ENCODE measurements around the gene DTX4. TPM values are rescaled to one million over a fixed set of nuclear protein-coding genes. Genes with fewer than 3 reads are reported as not detected.

The DTX4 gene
- total RNA-seq, 1 donor from 2014 or later, result 139 TPM

DNA sequence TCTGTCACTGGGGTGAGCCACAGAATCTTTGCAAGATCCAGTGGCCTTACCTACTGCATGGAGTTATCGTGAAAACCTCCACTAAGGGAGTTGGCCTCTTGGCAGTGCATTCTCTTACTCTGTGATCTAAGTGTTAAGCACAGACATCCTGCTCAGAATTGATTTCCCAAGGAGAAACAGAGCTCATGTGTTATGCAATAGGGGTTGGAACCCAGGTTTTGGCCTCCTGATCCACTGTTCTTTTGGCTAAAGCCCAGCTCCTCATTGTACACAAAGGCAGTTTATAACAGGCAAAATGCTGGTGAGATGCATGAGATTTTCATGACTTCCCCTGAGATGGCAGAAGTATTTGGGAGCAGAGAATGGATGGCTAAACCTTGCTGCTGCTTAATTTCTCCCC, 11.8 kb downstream of the DTX4 start:
- H3K9me3 Mint-ChIP-seq, result peaks cover 3% of the 10 kb centered on the region

DNA sequence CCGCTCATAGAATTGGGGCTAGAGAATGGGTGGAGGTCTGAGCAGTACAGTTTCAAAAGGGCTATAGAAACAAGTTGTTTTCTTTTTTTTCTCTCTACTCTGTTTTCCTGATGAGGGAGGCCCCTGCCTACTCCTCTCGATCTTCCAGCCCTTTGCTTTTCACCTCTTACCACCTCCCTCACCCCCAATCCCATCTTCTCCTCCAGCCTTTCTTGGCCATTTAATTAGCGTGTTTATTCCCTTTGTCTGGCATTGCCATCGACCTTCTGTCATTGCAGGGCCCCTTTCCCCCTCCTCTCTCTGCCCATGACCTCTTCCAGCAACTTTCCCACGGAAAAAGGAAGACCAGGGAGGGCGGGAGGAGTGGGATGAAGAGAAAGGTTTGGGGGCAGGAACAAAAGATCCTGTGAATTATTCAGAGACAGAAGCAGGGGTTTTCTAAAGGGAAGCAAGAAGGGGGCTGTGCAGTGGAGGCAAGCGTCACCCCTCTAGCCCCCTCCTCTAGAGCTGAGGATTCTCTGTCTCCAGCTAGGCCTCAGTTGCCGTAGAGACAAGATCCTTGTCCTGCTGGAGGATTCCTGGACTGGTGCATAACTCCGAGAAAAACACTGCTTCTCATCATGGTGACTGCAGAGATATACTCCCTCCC, 12.9 kb downstream of the DTX4 start:
- H3K36me3 Mint-ChIP-seq (ENCODE audit: low read depth), result peaks cover 40% of the 10 kb centered on the region
- peak overlapping the region; percentile 93 for H3K27ac Mint-ChIP-seq (ENCODE audit: unreplicated experiment)
- peaks cover 3% of the 10 kb centered on the region for H3K27me3 Mint-ChIP-seq (ENCODE audit: low read depth)
- H3K4me1 Mint-ChIP-seq, result peaks cover 90% of the 10 kb centered on the region
- no peaks in the 10 kb centered on the region for H3K9me3 Mint-ChIP-seq
- peak; percentile 53 for DNase-seq (ENCODE audit: low read depth, low spot score)
- peak overlapping the region; percentile 80 for H3K4me3 Mint-ChIP-seq
- TF ChIP-seq, protein P1, sequence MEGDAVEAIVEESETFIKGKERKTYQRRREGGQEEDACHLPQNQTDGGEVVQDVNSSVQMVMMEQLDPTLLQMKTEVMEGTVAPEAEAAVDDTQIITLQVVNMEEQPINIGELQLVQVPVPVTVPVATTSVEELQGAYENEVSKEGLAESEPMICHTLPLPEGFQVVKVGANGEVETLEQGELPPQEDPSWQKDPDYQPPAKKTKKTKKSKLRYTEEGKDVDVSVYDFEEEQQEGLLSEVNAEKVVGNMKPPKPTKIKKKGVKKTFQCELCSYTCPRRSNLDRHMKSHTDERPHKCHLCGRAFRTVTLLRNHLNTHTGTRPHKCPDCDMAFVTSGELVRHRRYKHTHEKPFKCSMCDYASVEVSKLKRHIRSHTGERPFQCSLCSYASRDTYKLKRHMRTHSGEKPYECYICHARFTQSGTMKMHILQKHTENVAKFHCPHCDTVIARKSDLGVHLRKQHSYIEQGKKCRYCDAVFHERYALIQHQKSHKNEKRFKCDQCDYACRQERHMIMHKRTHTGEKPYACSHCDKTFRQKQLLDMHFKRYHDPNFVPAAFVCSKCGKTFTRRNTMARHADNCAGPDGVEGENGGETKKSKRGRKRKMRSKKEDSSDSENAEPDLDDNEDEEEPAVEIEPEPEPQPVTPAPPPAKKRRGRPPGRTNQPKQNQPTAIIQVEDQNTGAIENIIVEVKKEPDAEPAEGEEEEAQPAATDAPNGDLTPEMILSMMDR (conservative IDR thresholded peaks at IDR 0.05), result no peak

More for the DNA sequence above, 11.8 kb downstream of the DTX4 start:
- TF ChIP-seq, protein P1 (conservative IDR thresholded peaks at IDR 0.05), result no peak
- H3K27ac Mint-ChIP-seq (ENCODE audit: unreplicated experiment), result no peak overlapping the region
- no peak for DNase-seq (ENCODE audit: low read depth, low spot score)
- peaks cover 3% of the 10 kb centered on the region for H3K27me3 Mint-ChIP-seq (ENCODE audit: low read depth)
- H3K36me3 Mint-ChIP-seq (ENCODE audit: low read depth), result peaks cover 39% of the 10 kb centered on the region
- peaks cover 96% of the 10 kb centered on the region for H3K4me1 Mint-ChIP-seq
- H3K4me3 Mint-ChIP-seq, result peak overlapping the region; percentile 80

DNA sequence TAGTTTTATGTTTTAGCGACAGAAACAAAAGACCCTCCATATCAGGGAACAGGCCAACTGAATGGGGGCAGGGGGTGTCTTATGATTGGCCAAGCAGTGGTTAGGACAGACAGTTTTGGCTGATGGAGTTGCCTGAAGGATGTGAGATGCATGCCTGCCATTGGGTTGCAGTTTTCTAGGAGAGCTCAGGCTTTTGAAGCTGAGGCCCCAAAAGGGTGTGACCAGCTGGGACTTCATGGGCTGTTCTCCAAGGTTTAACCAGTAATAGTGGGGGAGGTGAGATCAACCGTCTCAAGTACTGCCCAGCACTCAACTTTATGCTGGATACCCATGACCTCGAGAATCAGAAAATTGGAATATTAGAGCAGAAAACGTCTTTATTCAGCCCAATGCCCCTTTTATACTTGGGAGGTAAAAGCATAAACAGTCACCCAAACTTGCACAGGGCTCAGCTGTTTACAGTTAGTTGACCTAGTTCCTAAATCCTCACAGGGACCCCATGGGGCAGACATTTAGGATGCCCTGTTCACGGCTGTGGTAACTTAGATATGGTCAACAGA, 13.5 kb downstream of the DTX4 start:
- Mint-ChIP-seq H3K36me3 (ENCODE audit: low read depth) (peaks cover 34% of the 10 kb centered on the region), H3K27me3 (ENCODE audit: low read depth) (peaks cover 3% of the 10 kb centered on the region), H3K9me3 (no peaks in the 10 kb centered on the region), H3K4me3 (peak overlapping the region; percentile 80), H3K4me1 (peaks cover 83% of the 10 kb centered on the region), H3K27ac (ENCODE audit: unreplicated experiment) (peak overlapping the region; percentile 93)
- no peak for DNase-seq (ENCODE audit: low read depth, low spot score)
- TF ChIP-seq, protein P1 (conservative IDR thresholded peaks at IDR 0.05), result no peak

DNA sequence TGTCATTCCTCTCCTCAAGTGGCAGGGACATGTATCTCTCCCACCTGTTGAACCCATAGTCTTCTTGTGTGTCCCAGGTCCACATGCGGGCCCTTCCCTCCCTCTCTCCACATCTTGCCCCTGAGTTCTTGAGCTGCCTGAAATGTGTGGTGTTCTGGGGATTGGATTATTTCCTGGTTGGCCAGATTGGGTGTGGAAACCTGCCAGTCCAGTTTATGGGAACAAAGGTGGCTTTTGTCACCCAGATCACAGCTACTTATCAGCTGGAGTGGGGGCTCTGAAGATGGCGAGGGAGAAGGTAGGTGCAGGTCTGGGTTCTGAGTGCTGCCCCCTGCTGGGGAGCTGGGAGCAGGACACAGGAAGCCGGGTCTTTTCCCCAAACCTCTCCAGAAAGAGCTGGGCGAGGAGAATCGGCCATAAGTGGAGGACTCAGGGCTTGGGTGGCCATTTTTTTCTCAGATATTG, 14.2 kb downstream of the DTX4 start:
- Mint-ChIP-seq H3K9me3 (no peaks in the 10 kb centered on the region), H3K4me1 (peaks cover 76% of the 10 kb centered on the region), H3K4me3 (peak overlapping the region; percentile 51), H3K27me3 (ENCODE audit: low read depth) (peaks cover 3% of the 10 kb centered on the region), H3K36me3 (ENCODE audit: low read depth) (peaks cover 36% of the 10 kb centered on the region), H3K27ac (ENCODE audit: unreplicated experiment) (peak overlapping the region; percentile 90)
- peak; percentile 62 for DNase-seq (ENCODE audit: low read depth, low spot score)
- TF ChIP-seq, protein P1 (conservative IDR thresholded peaks at IDR 0.05), result peak; percentile 86

DNA sequence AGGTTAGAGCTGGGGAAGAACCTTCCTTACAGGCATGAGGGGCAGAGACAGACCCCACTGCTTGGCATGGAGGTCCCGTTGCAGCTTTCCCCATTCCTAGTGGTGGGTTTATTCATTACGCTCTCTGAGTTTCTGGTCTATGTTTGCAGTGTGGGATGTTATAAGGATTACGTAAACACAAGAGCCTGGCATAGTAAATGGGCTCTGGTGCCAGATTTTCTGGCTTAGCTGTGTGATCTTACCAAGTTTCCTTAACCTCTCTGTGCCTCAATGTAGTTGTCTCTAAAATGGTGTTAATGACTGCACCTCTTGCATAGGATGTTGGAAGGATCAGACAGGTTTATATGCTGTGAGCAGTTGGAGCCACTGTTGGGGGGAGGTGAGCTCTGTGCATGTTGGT, 15.1 kb downstream of the DTX4 start:
- TF ChIP-seq, protein P1 (conservative IDR thresholded peaks at IDR 0.05), result no peak
- Mint-ChIP-seq H3K36me3 (ENCODE audit: low read depth) (peaks cover 33% of the 10 kb centered on the region), H3K4me1 (peaks cover 68% of the 10 kb centered on the region), H3K9me3 (no peaks in the 10 kb centered on the region), H3K4me3 (peak overlapping the region; percentile 25), H3K27ac (ENCODE audit: unreplicated experiment) (peak overlapping the region; percentile 16), H3K27me3 (ENCODE audit: low read depth) (peaks cover 3% of the 10 kb centered on the region)
- no peak for DNase-seq (ENCODE audit: low read depth, low spot score)
